ENCODE data around the gene NECTIN1.

The NECTIN1 gene

GRCh38 chr11:119743006-119743405 is 14.0 kb upstream of the NECTIN1 start:
- DNase-seq = no peak
- Histone ChIP-seq H3K4me2 (ENCODE audit: low read length) (no peak overlapping the region), H3K23ac (ENCODE audit: low read length) (no peak overlapping the region), H3K4me1 (ENCODE audit: control insufficient read depth in 1 of 2, insufficient read depth in 2 of 2, low read length in 2 of 2) (peaks cover 2 to 10% of the 10 kb centered on the region in 2 experiments), H3K27ac (ENCODE audit: low read depth, low read length) (no peak overlapping the region), H3K9me3 (ENCODE audit: insufficient read depth, low read depth, low read length) (peaks cover 10% of the 10 kb centered on the region), H2BK12ac (ENCODE audit: low read length) (no peak overlapping the region), H3K79me1 (ENCODE audit: low read length) (no peaks in the 10 kb centered on the region), H3K14ac (ENCODE audit: low read length) (no peak overlapping the region), H3K36me3 (ENCODE audit: control insufficient read depth in 1 of 2, insufficient read depth in 2 of 2, low read length in 2 of 2) (no peaks in the 10 kb centered on the region), H2BK120ac (ENCODE audit: insufficient read depth, low read length, poor library complexity) (no peak overlapping the region), H3K18ac (ENCODE audit: low read length) (no peak overlapping the region), H3K9ac (ENCODE audit: low read length) (no peak overlapping the region), H3K4me3 (ENCODE audit: low read depth, low read length) (no peak overlapping the region), H3K79me2 (ENCODE audit: control insufficient read depth, insufficient read depth, low read length, poor library complexity) (no peaks in the 10 kb centered on the region), H3K27me3 (ENCODE audit: insufficient read depth, low read length) (no peaks in the 10 kb centered on the region), H2AFZ (ENCODE audit: insufficient read depth, low read length, poor library complexity) (no peak overlapping the region), H4K91ac (ENCODE audit: low read depth, low read length) (no peak overlapping the region), H4K8ac (ENCODE audit: low read depth, low read length) (no peak overlapping the region), H2AK5ac (ENCODE audit: low read length) (no peak overlapping the region), H2BK5ac (ENCODE audit: low read depth, low read length, poor library complexity) (no peak overlapping the region), H4K12ac (ENCODE audit: low read depth, low read length) (no peak overlapping the region), H3K4ac (ENCODE audit: low read depth, low read length) (no peak overlapping the region)
- WGBS (ENCODE audit: extremely low coverage, insufficient coverage, insufficient read length) = no CpG with 5 or more reads among the region's 8 CpGs

GRCh38 chr11:119742263-119742861 is 13.4 kb upstream of the NECTIN1 start:
- Histone ChIP-seq H2AK5ac (ENCODE audit: low read length) (no peak overlapping the region), H4K12ac (ENCODE audit: low read depth, low read length) (no peak overlapping the region), H3K36me3 (ENCODE audit: control insufficient read depth in 1 of 2, insufficient read depth in 2 of 2, low read length in 2 of 2) (no peaks in the 10 kb centered on the region), H3K4ac (ENCODE audit: low read depth, low read length) (no peak overlapping the region), H3K4me1 (ENCODE audit: control insufficient read depth in 1 of 2, insufficient read depth in 2 of 2, low read length in 2 of 2) (peaks cover 2 to 10% of the 10 kb centered on the region in 2 experiments), H4K8ac (ENCODE audit: low read depth, low read length) (no peak overlapping the region), H3K27ac (ENCODE audit: low read depth, low read length) (no peak overlapping the region), H3K27me3 (ENCODE audit: insufficient read depth, low read length) (no peaks in the 10 kb centered on the region), H3K14ac (ENCODE audit: low read length) (no peak overlapping the region), H3K9ac (ENCODE audit: low read length) (no peak overlapping the region), H3K4me3 (ENCODE audit: low read depth, low read length) (peak overlapping the region; percentile 47), H3K4me2 (ENCODE audit: low read length) (peak overlapping the region; percentile 78), H2BK5ac (ENCODE audit: low read depth, low read length, poor library complexity) (no peak overlapping the region), H3K18ac (ENCODE audit: low read length) (no peak overlapping the region), H2BK12ac (ENCODE audit: low read length) (no peak overlapping the region), H3K79me2 (ENCODE audit: control insufficient read depth, insufficient read depth, low read length, poor library complexity) (no peaks in the 10 kb centered on the region), H4K91ac (ENCODE audit: low read depth, low read length) (no peak overlapping the region), H3K23ac (ENCODE audit: low read length) (no peak overlapping the region), H3K79me1 (ENCODE audit: low read length) (no peaks in the 10 kb centered on the region), H3K9me3 (ENCODE audit: insufficient read depth, low read depth, low read length) (peaks cover 10% of the 10 kb centered on the region), H2BK120ac (ENCODE audit: insufficient read depth, low read length, poor library complexity) (no peak overlapping the region), H2AFZ (ENCODE audit: insufficient read depth, low read length, poor library complexity) (no peak overlapping the region)
- DNase-seq = no peak
- WGBS (ENCODE audit: extremely low coverage, insufficient coverage, insufficient read length) = no CpG with 5 or more reads among the region's 38 CpGs

GRCh38 chr11:119741369-119742262 is 12.6 kb upstream of the NECTIN1 start:
- H2BK5ac ChIP-seq (ENCODE audit: low read depth, low read length, poor library complexity) = no peak overlapping the region
- no peak overlapping the region for H2AK5ac ChIP-seq (ENCODE audit: low read length)
- no peaks in the 10 kb centered on the region for H3K79me1 ChIP-seq (ENCODE audit: low read length)
- no peaks in the 10 kb centered on the region for H3K79me2 ChIP-seq (ENCODE audit: control insufficient read depth, insufficient read depth, low read length, poor library complexity)
- H2BK12ac ChIP-seq (ENCODE audit: low read length) = no peak overlapping the region
- H4K8ac ChIP-seq (ENCODE audit: low read depth, low read length) = no peak overlapping the region
- DNase-seq = peak in 1 of 2 donors; percentile 45
- peak overlapping the region; percentile 58 for H3K4me2 ChIP-seq (ENCODE audit: low read length)
- H4K12ac ChIP-seq (ENCODE audit: low read depth, low read length) = no peak overlapping the region
- H3K4me3 ChIP-seq (ENCODE audit: low read depth, low read length) = peak overlapping the region; percentile 46
- H3K4me1 ChIP-seq (ENCODE audit: control insufficient read depth in 1 of 2, insufficient read depth in 2 of 2, low read length in 2 of 2) = peaks cover 2 to 10% of the 10 kb centered on the region in 2 experiments
- no peak overlapping the region for H3K23ac ChIP-seq (ENCODE audit: low read length)
- no peak overlapping the region for H3K14ac ChIP-seq (ENCODE audit: low read length)
- H3K36me3 ChIP-seq (ENCODE audit: control insufficient read depth in 1 of 2, insufficient read depth in 2 of 2, low read length in 2 of 2) = no peaks in the 10 kb centered on the region
- no peak overlapping the region for H2BK120ac ChIP-seq (ENCODE audit: insufficient read depth, low read length, poor library complexity)
- H3K18ac ChIP-seq (ENCODE audit: low read length) = no peak overlapping the region
- H2AFZ ChIP-seq (ENCODE audit: insufficient read depth, low read length, poor library complexity) = no peak overlapping the region
- H3K27me3 ChIP-seq (ENCODE audit: insufficient read depth, low read length) = no peaks in the 10 kb centered on the region
- H3K4ac ChIP-seq (ENCODE audit: low read depth, low read length) = no peak overlapping the region
- peaks cover 10% of the 10 kb centered on the region for H3K9me3 ChIP-seq (ENCODE audit: insufficient read depth, low read depth, low read length)
- WGBS (ENCODE audit: extremely low coverage, insufficient coverage, insufficient read length) = no CpG with 5 or more reads among the region's 54 CpGs
- H4K91ac ChIP-seq (ENCODE audit: low read depth, low read length) = no peak overlapping the region
- no peak overlapping the region for H3K27ac ChIP-seq (ENCODE audit: low read depth, low read length)
- H3K9ac ChIP-seq (ENCODE audit: low read length) = no peak overlapping the region

GRCh38 chr11:119739975-119740374 is 11.0 kb upstream of the NECTIN1 start:
- no peak overlapping the region for H3K4ac ChIP-seq (ENCODE audit: low read depth, low read length)
- H3K27me3 ChIP-seq (ENCODE audit: insufficient read depth, low read length) = no peaks in the 10 kb centered on the region
- no peak overlapping the region for H3K23ac ChIP-seq (ENCODE audit: low read length)
- H3K14ac ChIP-seq (ENCODE audit: low read length) = no peak overlapping the region
- no peaks in the 10 kb centered on the region for H3K79me2 ChIP-seq (ENCODE audit: control insufficient read depth, insufficient read depth, low read length, poor library complexity)
- H4K12ac ChIP-seq (ENCODE audit: low read depth, low read length) = no peak overlapping the region
- peaks cover 2 to 10% of the 10 kb centered on the region in 2 experiments for H3K4me1 ChIP-seq (ENCODE audit: control insufficient read depth in 1 of 2, insufficient read depth in 2 of 2, low read length in 2 of 2)
- H4K91ac ChIP-seq (ENCODE audit: low read depth, low read length) = no peak overlapping the region
- no peak overlapping the region for H3K4me3 ChIP-seq (ENCODE audit: low read depth, low read length)
- no peak overlapping the region for H3K27ac ChIP-seq (ENCODE audit: low read depth, low read length)
- H2BK5ac ChIP-seq (ENCODE audit: low read depth, low read length, poor library complexity) = no peak overlapping the region
- no CpG with 5 or more reads among the region's 4 CpGs for WGBS (ENCODE audit: extremely low coverage, insufficient coverage, insufficient read length)
- no peaks in the 10 kb centered on the region for H3K36me3 ChIP-seq (ENCODE audit: control insufficient read depth in 1 of 2, insufficient read depth in 2 of 2, low read length in 2 of 2)
- H2BK120ac ChIP-seq (ENCODE audit: insufficient read depth, low read length, poor library complexity) = no peak overlapping the region
- no peak overlapping the region for H4K8ac ChIP-seq (ENCODE audit: low read depth, low read length)
- H3K4me2 ChIP-seq (ENCODE audit: low read length) = no peak overlapping the region
- no peak overlapping the region for H2AFZ ChIP-seq (ENCODE audit: insufficient read depth, low read length, poor library complexity)
- H3K9ac ChIP-seq (ENCODE audit: low read length) = no peak overlapping the region
- no peaks in the 10 kb centered on the region for H3K79me1 ChIP-seq (ENCODE audit: low read length)
- no peak overlapping the region for H2AK5ac ChIP-seq (ENCODE audit: low read length)
- H3K18ac ChIP-seq (ENCODE audit: low read length) = no peak overlapping the region
- DNase-seq = no peak
- peaks cover 7% of the 10 kb centered on the region for H3K9me3 ChIP-seq (ENCODE audit: insufficient read depth, low read depth, low read length)
- H2BK12ac ChIP-seq (ENCODE audit: low read length) = no peak overlapping the region

Data from trophoblast cell (in vitro differentiated cells and primary cell).